Fibroblast of gingiva (primary cell): ENCODE results near the gene SNRNP48.

Source experiments
- DNase-seq: peaks from one replicate; pipeline ENCODE4 v3.0.0-alpha.2; 2011; ENCODE audit warnings: low read depth

Gene SNRNP48

GRCh38 chr6:7640607-7641577, 50.9 kb downstream of the SNRNP48 start:
- DNase-seq = peak; percentile 19

- DNase-seq = no peak
These were observed 52.8 kb downstream of the SNRNP48 start for GRCh38 chr6:7642791-7643190.

DNA sequence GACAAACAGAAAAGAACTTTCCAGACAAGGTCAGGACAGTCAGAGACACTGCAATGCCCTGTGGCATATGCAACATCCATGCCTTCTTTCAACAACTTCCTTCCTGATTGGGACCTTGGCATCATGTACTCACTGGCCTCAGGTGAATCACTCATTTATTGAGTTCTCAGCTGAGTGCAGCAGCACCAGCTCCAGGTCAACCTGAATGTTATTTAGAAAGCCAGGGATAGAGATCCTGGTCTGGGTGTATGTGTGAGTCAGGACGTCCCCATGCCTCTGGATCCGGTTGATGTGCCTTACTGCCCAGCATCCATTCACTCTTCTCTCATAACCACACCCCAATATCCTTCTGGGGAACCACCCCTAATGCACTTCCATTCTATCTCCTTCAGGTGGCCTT, 54.4 kb downstream of the SNRNP48 start:
- DNase-seq = no peak

DNA sequence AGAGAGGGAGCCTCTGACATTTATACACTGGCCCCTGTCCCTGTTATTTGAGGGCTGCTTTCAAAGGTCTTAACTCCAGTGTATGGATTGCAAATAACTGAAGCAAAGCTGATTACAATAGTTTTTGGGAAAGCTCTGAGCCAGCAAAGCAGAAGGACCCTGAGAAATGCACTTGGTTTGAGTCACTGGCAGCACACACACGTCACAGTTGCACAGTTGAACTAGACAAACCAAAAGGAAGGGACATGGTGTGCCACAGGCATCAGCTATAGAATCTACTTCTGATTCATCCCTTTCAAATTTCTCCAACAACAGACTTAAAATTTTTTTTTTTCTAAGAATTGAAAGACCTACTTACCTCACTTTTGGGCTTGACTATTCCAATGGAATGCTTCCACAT, 56.4 kb downstream of the SNRNP48 start:
- DNase-seq = peak; percentile 33

- no peak for DNase-seq
These were observed 57.5 kb downstream of the SNRNP48 start for GRCh38 chr6:7647504-7647903.

DNA sequence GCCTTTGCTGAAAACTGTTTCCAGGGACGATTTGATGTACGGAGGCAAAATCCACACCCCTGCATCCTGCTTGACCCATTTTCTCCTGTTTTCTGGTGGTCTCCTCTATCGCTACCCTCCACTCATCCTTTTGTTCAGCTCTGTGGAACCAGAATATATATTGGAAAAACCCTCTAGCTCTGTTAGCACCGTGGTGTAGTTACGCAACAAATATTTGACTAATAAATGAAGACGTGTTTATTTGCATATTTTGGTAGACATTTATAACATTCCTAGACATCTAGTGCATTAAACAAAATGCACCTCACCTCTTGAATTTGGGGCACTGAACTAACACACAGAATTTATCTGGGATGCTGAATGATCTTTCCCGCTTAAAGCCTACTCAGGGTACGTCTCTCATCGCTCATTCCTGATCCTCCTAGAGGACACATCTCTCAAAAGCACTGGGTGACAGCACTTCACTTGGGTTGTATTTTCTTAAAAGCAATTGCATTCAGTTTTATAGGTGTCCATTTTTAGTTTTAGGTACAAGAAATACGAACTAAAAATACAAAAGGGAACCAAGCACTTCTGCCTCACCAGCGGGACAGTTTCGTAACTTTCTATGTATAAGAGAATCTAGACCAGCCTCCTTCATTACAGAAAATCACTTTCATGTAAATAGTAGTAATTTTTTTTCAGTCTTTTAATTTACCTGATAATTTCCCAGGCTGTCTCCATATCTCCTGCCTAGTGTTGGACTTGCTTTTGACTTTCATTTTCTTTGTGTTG, 59.2 kb downstream of the SNRNP48 start:
- no peak for DNase-seq

DNA sequence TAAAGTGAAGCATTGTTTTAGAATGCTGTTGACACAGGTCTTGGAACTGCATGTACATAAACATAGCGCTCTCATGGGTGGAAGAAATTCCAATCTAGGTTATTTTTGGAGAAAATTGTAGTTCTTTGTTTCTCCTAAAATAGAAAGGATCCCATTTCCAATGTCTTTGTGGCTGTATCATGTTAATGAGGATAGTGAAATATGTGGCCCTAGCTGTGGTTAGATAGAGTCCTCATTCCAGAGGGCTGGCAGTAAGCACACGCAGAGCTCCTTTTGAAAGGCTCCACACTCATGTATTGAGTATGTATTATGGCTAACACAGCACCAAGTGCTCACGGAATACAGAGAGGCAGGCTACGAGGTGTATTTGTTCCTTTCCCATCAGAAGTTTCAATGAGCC, 60.9 kb downstream of the SNRNP48 start:
- peak; percentile 77 for DNase-seq

DNA sequence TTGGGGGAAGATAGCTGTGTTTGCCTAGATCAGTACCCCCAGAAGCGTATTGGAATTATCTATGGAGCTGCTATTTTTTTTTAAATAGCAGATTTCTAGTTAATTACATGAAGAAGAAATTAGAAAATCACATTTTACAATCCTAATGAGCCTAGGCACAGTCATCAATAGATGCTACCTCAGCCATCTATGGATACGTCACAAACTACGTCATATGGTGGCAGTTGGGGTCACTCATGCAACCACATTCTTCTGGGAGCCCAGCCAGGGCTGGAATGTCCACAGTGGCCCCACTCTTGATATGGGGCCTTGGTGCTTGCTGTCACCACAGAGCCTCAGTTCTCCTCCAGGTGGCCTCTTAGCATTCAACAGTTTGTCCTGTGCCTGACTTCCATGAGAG, 63.0 kb downstream of the SNRNP48 start:
- no peak for DNase-seq

DNA sequence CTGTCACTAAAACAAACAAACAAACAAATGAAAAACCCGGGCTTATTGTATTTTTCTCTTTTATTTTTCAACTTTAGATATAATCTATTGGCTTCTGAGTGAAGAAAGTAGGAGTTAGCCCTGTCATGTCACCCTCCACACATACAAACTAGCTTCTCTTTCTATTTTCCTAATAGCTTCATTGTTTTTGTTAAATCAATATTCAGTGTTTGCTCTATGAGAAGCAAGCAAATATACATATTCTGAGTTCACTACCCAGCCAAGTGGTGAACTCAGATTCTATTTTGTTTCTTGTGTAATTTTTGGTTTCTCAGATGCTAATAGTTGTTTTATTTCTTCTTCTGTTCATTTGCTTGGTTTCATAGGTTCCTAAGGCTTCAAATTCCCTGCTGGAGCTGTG, 66.4 kb downstream of the SNRNP48 start:
- no peak for DNase-seq

DNA sequence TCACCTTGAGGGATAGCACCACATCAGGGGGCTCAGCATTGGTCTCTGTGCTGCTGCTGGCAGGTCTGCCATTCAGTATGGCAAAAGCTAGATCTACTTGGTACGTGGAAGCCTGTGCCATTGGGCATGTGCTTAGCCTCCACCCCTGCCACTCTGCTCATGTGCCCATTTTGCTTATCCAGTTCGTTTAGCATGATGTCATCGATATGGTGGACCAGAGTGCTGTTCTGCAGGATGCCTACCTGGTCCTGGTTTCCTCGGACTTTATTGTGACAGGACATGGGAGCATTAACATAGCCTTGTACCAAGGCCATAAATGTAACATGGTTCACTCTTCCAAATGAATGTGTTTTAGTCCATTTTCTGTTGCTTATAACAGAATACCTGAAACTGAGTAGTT, 68.5 kb downstream of the SNRNP48 start:
- no peak for DNase-seq

DNA sequence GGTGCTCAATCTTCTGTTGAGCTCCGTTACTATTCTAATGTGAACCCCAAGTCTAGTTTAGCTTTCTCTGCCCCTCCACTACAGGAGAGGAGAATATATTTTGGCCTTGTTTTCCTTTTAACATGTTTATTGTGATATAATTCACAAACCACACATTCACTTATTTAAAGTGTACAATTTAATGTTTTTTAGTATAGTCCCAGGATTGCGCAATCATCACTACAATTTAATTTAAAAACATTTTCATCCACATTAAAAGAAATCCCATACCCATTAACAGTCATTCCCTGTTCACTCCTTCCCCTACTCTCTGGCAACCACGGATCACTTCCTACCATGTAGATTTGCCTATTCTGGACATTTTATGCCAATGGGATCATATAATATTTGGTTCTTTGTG, 71.4 kb downstream of the SNRNP48 start:
- DNase-seq = no peak
